ENCODE measurements around the gene THOP1.

Gene THOP1

DNA sequence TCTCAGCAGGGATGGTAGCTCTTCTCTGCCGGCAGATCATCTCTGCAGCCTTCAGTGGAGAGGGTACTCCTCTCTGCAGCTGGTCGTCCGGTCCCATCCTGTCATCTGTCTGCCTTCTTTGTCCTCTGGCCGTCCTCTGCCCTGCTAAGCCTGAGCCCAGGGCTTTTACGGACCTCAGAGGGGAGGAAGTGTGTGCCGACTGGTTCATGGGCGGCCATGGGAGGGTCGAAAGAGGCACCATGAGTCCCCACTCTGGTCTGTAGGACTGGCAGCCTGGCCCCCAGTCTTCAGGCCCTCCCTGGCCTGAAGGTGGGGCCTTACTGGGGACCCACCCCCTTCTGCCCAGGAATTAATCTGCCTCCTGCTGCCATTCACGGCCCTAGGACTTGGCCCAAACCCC is 38.3 kb downstream of the THOP1 start:
- Histone ChIP-seq H3K79me2 (ENCODE audit: control insufficient read depth, low read length) (0 out of 2 replicates have a peak, but pooled peaks cover 4% of the 10 kb centered on the region), H3K4me1 (ENCODE audit: control insufficient read depth, low read length) (peaks cover 4% of the 10 kb centered on the region), H3K4me3 (ENCODE audit: low read length) (no peak overlapping the region), H3K27me3 (ENCODE audit: control insufficient read depth, low read length) (no peaks in the 10 kb centered on the region), H3K4me2 (ENCODE audit: low read length) (no peak overlapping the region), H3K9me2 (replicated peaks; ENCODE audit: control insufficient read depth, low read length) (no peaks in the 10 kb centered on the region), H3K27ac (ENCODE audit: low read depth, low read length) (no peak overlapping the region), H3K36me3 (ENCODE audit: control insufficient read depth, low read length) (no peaks in the 10 kb centered on the region), H3F3A (ENCODE audit: control insufficient read depth, insufficient read depth) (no peaks in the 10 kb centered on the region), H4K20me1 (ENCODE audit: control insufficient read depth, insufficient read depth, low read depth, low read length) (no peaks in the 10 kb centered on the region), H3K9me3 (ENCODE audit: control insufficient read depth, insufficient read depth, low read length) (no peaks in the 10 kb centered on the region)
- TF ChIP-seq, protein P1, sequence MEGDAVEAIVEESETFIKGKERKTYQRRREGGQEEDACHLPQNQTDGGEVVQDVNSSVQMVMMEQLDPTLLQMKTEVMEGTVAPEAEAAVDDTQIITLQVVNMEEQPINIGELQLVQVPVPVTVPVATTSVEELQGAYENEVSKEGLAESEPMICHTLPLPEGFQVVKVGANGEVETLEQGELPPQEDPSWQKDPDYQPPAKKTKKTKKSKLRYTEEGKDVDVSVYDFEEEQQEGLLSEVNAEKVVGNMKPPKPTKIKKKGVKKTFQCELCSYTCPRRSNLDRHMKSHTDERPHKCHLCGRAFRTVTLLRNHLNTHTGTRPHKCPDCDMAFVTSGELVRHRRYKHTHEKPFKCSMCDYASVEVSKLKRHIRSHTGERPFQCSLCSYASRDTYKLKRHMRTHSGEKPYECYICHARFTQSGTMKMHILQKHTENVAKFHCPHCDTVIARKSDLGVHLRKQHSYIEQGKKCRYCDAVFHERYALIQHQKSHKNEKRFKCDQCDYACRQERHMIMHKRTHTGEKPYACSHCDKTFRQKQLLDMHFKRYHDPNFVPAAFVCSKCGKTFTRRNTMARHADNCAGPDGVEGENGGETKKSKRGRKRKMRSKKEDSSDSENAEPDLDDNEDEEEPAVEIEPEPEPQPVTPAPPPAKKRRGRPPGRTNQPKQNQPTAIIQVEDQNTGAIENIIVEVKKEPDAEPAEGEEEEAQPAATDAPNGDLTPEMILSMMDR (IDR thresholded peaks at IDR 0.05; ENCODE audit: low read depth, low read length, poor library complexity, severe bottlenecking): no peak
- no peak for TF ChIP-seq EZH2phosphoT487 (IDR thresholded peaks at IDR 0.05; ENCODE audit: borderline replicate concordance, low read length)

DNA sequence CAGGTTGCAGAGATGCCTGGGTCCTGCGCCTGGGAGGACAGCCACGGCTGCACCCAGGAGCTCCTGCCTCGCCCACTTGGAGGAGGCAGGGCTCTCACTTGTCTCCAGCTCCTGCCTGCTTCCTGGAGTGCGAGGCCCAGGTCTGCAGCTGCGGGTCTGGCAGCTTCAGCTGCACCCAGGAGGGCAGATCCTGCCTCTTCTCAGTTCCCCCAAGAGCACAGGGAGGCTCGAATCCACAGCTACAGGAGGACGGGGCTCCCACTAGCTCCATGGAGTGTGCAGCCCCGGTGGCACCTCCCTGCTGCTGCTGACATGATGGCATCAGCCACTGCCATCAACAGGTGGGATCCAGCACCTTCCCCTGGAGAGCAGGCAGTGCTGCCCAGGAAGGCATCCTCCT is 38.8 kb downstream of the THOP1 start:
- H3F3A ChIP-seq (ENCODE audit: control insufficient read depth, insufficient read depth): no peaks in the 10 kb centered on the region
- no peaks in the 10 kb centered on the region for H3K27me3 ChIP-seq (ENCODE audit: control insufficient read depth, low read length)
- no peaks in the 10 kb centered on the region for H4K20me1 ChIP-seq (ENCODE audit: control insufficient read depth, insufficient read depth, low read depth, low read length)
- 0 out of 2 replicates have a peak, but pooled peaks cover 4% of the 10 kb centered on the region for H3K79me2 ChIP-seq (ENCODE audit: control insufficient read depth, low read length)
- no peaks in the 10 kb centered on the region for H3K9me2 ChIP-seq (replicated peaks; ENCODE audit: control insufficient read depth, low read length)
- no peaks in the 10 kb centered on the region for H3K9me3 ChIP-seq (ENCODE audit: control insufficient read depth, insufficient read depth, low read length)
- TF ChIP-seq EZH2phosphoT487 (IDR thresholded peaks at IDR 0.05; ENCODE audit: borderline replicate concordance, low read length): no peak
- TF ChIP-seq, protein P1 (IDR thresholded peaks at IDR 0.05; ENCODE audit: low read depth, low read length, poor library complexity, severe bottlenecking): no peak
- H3K36me3 ChIP-seq (ENCODE audit: control insufficient read depth, low read length): no peaks in the 10 kb centered on the region
- H3K4me2 ChIP-seq (ENCODE audit: low read length): no peak overlapping the region
- no peak overlapping the region for H3K4me3 ChIP-seq (ENCODE audit: low read length)
- peaks cover 4% of the 10 kb centered on the region for H3K4me1 ChIP-seq (ENCODE audit: control insufficient read depth, low read length)
- no peak overlapping the region for H3K27ac ChIP-seq (ENCODE audit: low read depth, low read length)

DNA sequence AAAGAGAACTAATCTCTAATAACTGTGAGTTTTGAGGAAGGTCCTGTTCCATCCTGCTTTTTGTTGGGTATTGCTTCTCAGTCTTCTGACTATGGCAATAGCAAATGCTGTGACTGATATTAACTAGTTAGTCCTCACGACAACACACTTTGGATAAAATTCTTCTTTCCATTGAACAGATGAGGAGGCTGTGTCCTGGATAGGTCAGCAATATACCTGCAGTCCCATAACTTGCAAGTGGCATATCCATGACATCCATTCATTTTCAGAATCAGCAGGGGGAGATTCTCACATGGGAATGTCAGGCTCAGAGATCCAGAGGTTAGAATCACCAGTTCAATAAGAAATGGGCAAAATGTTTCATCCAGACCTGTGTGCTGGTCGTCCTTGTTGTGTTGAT is 41.7 kb downstream of the THOP1 start:
- Histone ChIP-seq H3K4me1 (ENCODE audit: control insufficient read depth, low read length) (no peaks in the 10 kb centered on the region; the same call in 1 of the 2 replicates), H3K27me3 (ENCODE audit: control insufficient read depth, low read length) (no peaks in the 10 kb centered on the region), H3K4me3 (ENCODE audit: low read length) (no peak overlapping the region), H3F3A (ENCODE audit: control insufficient read depth, insufficient read depth) (no peaks in the 10 kb centered on the region), H4K20me1 (ENCODE audit: control insufficient read depth, insufficient read depth, low read depth, low read length) (no peaks in the 10 kb centered on the region), H3K9me2 (replicated peaks; ENCODE audit: control insufficient read depth, low read length) (no peaks in the 10 kb centered on the region), H3K79me2 (ENCODE audit: control insufficient read depth, low read length) (no peaks in the 10 kb centered on the region), H3K4me2 (ENCODE audit: low read length) (no peak overlapping the region), H3K27ac (ENCODE audit: low read depth, low read length) (no peak overlapping the region), H3K36me3 (ENCODE audit: control insufficient read depth, low read length) (no peaks in the 10 kb centered on the region), H3K9me3 (ENCODE audit: control insufficient read depth, insufficient read depth, low read length) (no peaks in the 10 kb centered on the region)
- TF ChIP-seq, protein P1 (IDR thresholded peaks at IDR 0.05; ENCODE audit: low read depth, low read length, poor library complexity, severe bottlenecking): no peak
- TF ChIP-seq EZH2phosphoT487 (IDR thresholded peaks at IDR 0.05; ENCODE audit: borderline replicate concordance, low read length): no peak
